A673 (cell line): Measurements from ENCODE around the gene ERMAP. TPM values are rescaled to one million over a fixed set of nuclear protein-coding genes. Genes with fewer than 3 reads are reported as not detected.

Experiments used
- BruUV-seq: library from RNA; stranded (reverse); fragments of 400-500 nt; replicated peaks from 2 replicates; lab custom pipeline; 2021; lab: Mats Ljungman, UMichigan
- CTCF ChIA-PET: fragments of 300-600 bp; sonication (Branson Sonifier 250); formaldehyde crosslinking; loops from one replicate; lab custom pipeline; 2022; ENCODE audit warnings: antibody characterized with exemption; lab: Charles Lee
- POLR2A ChIA-PET: fragments of 300-600 bp; sonication (Branson Sonifier 250); formaldehyde crosslinking; loops from one replicate; lab custom pipeline; 2022; ENCODE audit warnings: antibody characterized with exemption; ENCODE audit not compliant: low non-redundant PET; lab: Charles Lee
- DNase-seq: peaks from one replicate; pipeline ENCODE4 v3.0.0-alpha.2; 2015; ENCODE audit warnings: low spot score
- H3K27ac ChIP-seq: fragments of 200-600 bp; sonication (generic); 2 replicates; pipeline ENCODE4 v1.5.1; 2016; ENCODE audit warnings: mixed run types, low read depth, mild to moderate bottlenecking, mixed read lengths, antibody characterized with exemption, low read length; ENCODE audit not compliant: poor library complexity, severe bottlenecking
- H3K27me3 ChIP-seq: fragments of 200-600 bp; sonication (generic); replicated peaks from 2 replicates; pipeline ENCODE4 v1.6.1; 2017; ENCODE audit warnings: mixed run types, low read depth, mild to moderate bottlenecking, mixed read lengths, antibody characterized with exemption, low read length; ENCODE audit not compliant: insufficient read depth, poor library complexity
- H3K36me3 ChIP-seq: fragments of 200-600 bp; sonication (generic); 2 replicates; pipeline ENCODE4 v1.6.1; 2016; ENCODE audit warnings: mixed run types, mild to moderate bottlenecking, mixed read lengths, antibody characterized with exemption, low read length; ENCODE audit not compliant: insufficient read depth, poor library complexity, severe bottlenecking
- H3K4me1 ChIP-seq: fragments of 200-600 bp; sonication (generic); 2 replicates; pipeline ENCODE4 v1.6.1; 2017; ENCODE audit warnings: mixed run types, mild to moderate bottlenecking, mixed read lengths, antibody characterized with exemption, low read length; ENCODE audit not compliant: insufficient read depth, poor library complexity, severe bottlenecking
- H3K4me3 ChIP-seq: fragments of 200-600 bp; sonication (generic); 2 replicates; pipeline ENCODE4 v1.5.1; 2016; ENCODE audit warnings: low read depth, mixed run types, mild to moderate bottlenecking, mixed read lengths, low read length; ENCODE audit not compliant: poor library complexity, severe bottlenecking
- H3K9me3 ChIP-seq: fragments of 200-600 bp; sonication (generic); 2 replicates; pipeline ENCODE4 v1.6.1; 2016; ENCODE audit warnings: mixed run types, low read depth, mild to moderate bottlenecking, mixed read lengths, antibody characterized with exemption, low read length; ENCODE audit not compliant: poor library complexity, severe bottlenecking
- EZH2 ChIP-seq: fragments of 200-600 bp; sonication (generic); IDR thresholded peaks from 2 replicates; pipeline ENCODE4 v1.6.1; 2017; ENCODE audit warnings: borderline replicate concordance, low read depth, mild to moderate bottlenecking, mixed read lengths, antibody characterized with exemption, low read length; ENCODE audit not compliant: poor library complexity, severe bottlenecking
- intact Hi-C: fragments of 100-400 bp; cut with micrococcal nuclease; formaldehyde crosslinking; loops from one replicate; pipeline ENCODE4 v1.10.0; 2022; ENCODE audit not compliant: unreplicated experiment
- total RNA-seq: library from RNA; stranded (reverse); gene quantifications from 2 replicates; pipeline ENCODE4 v1.2.3, GENCODE V29; 2021
- TF ChIP-seq, protein P1 (sequence below): fragments of 300-800, 200-600 bp; sonication (generic); conservative IDR thresholded peaks from 2 replicates; pipeline ENCODE4 v1.5.1; 2017; ENCODE audit warnings: low read depth, mild to moderate bottlenecking, antibody characterized with exemption, low read length, moderate library complexity, mixed read lengths

Gene ERMAP
- total RNA-seq, 1 experiment from 2014 or later, result 3.0 TPM

DNA sequence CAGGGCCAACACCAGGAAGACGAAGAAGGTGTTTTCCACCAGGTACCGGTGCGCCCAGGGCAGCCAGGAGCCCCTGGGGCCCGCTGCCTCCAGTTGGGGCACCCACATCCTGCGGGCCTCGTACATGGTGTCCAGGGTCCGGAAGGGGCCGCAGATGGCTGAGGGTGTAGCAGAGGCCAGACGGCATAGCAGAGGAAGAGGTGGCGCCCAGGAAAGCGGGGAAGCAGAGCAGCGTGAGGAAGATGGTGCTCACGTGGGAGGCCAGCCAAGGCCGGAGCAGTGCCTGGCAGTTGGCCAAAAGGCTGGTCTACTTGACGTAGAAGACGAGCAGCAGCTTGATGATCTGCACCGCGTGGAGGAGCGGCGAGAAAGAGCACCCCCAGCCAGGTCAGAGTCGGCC, 69.9 kb downstream of the ERMAP start:
- BruUV-seq, result no TSS peak
- Histone ChIP-seq H3K4me1 (no peaks in the 10 kb centered on the region), H3K9me3 (no peaks in the 10 kb centered on the region), H3K27me3 (no peaks in the 10 kb centered on the region), H3K4me3 (no peak overlapping the region), H3K27ac (no peak overlapping the region), H3K36me3 (no peaks in the 10 kb centered on the region)
- intact Hi-C loops, result no loop called here
- no peak for TF ChIP-seq EZH2
- TF ChIP-seq, protein P1, sequence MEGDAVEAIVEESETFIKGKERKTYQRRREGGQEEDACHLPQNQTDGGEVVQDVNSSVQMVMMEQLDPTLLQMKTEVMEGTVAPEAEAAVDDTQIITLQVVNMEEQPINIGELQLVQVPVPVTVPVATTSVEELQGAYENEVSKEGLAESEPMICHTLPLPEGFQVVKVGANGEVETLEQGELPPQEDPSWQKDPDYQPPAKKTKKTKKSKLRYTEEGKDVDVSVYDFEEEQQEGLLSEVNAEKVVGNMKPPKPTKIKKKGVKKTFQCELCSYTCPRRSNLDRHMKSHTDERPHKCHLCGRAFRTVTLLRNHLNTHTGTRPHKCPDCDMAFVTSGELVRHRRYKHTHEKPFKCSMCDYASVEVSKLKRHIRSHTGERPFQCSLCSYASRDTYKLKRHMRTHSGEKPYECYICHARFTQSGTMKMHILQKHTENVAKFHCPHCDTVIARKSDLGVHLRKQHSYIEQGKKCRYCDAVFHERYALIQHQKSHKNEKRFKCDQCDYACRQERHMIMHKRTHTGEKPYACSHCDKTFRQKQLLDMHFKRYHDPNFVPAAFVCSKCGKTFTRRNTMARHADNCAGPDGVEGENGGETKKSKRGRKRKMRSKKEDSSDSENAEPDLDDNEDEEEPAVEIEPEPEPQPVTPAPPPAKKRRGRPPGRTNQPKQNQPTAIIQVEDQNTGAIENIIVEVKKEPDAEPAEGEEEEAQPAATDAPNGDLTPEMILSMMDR, result no peak
- POLR2A ChIA-PET, result no interaction called here
- no peak for DNase-seq
- CTCF ChIA-PET, result no interaction called here

DNA sequence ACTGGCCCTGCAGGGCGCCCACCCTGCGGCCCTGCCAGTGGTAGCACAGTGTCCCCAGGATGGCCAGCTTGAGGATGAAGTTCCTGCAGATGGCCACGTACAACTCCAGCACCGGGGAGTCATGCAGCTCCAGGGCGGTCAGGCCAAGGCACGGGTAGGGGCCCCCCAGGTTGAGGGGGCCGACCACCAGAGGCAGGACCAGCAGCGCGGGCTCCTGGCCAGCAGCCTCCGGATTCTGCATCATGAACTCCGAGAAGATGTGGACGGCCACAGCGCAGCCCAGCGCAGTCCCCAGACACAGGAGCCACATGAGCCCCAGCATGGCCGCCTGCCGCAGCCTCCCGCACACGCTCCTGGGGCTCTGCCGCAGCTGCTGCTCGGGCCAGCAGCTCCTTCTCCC, 70.4 kb downstream of the ERMAP start:
- CTCF ChIA-PET, result no interaction called here
- Histone ChIP-seq H3K27me3 (no peaks in the 10 kb centered on the region), H3K4me1 (no peaks in the 10 kb centered on the region), H3K4me3 (no peak overlapping the region), H3K36me3 (no peaks in the 10 kb centered on the region), H3K27ac (no peak overlapping the region), H3K9me3 (no peaks in the 10 kb centered on the region)
- no peak for DNase-seq
- POLR2A ChIA-PET, result no interaction called here
- TF ChIP-seq, protein P1, result no peak
- TF ChIP-seq EZH2, result no peak
- no TSS peak for BruUV-seq
- intact Hi-C loops, result no loop called here

DNA sequence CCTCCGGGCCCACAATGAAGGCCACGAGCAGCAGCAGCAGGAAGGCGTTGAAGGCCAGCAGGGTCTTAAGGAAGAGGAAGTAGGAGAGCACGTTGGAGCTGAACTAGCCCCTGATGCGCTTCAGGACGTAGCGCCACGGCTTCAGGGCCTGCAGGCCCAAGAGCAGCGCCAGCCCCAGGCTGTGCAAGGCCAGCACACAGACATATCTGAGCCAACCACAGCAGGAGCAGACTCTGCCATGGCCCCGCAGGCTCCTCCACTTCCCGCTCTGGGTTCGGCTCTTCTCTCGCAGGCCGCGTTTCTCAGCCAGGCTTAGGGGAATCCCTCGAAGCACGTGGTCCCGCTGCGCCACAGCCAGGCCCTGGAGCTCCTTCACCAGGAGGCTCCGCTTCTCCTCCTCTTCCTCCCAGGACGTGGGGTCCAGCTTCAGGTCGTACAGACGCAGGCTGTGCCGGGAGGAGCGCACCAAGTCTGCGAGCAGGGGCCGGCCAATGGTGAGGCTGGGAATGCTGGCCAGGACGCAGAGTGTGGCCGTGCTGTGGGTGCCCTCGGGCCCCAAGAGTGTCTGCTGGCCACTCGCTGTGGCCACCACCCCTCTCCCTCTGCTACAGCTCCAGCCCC, 71.2 kb downstream of the ERMAP start:
- Histone ChIP-seq H3K36me3 (no peaks in the 10 kb centered on the region), H3K4me3 (no peak overlapping the region), H3K27ac (no peak overlapping the region), H3K27me3 (no peaks in the 10 kb centered on the region), H3K4me1 (no peaks in the 10 kb centered on the region), H3K9me3 (no peaks in the 10 kb centered on the region)
- ChIA-PET POLR2A (no interaction called here), CTCF (no interaction called here)
- intact Hi-C loops, result no loop called here
- no peak for DNase-seq
- no TSS peak for BruUV-seq
- TF ChIP-seq EZH2, result no peak
- TF ChIP-seq, protein P1, result no peak
